ENCODE data around the gene FEM1A. TPM values are rescaled to one million over a fixed set of nuclear protein-coding genes. Genes with fewer than 3 reads are reported as not detected.
"Not testable (repeated sequence)": the region's sequence is repeated elsewhere in the genome, so short reads cannot be mapped to it uniquely, and the experiment has no call there.

FEM1A gene
- total RNA-seq, 1 experiment from 2014 or later: 8.8 TPM

DNA sequence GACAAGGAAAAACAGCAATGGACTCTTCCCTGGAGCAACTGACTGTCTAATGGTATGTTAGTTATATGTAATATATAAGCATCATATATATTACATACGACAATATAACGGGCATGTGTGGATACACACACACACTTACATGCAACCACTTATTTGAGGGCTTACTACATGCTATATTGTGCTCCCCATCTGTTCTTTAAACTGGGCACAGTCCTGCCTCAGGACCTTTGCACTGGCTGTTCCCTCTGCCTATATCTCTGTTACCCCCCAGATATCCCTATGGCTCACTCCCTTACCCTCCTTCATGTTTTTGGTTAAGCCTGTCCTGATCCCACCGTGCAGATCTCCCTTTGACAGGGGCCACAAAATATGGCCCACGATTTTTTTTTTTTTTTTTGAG lies 29.7 kb downstream of the FEM1A start:
- CTCF ChIA-PET: no interaction called here
- Mint-ChIP-seq H3K36me3 (ENCODE audit: insufficient read depth, unreplicated experiment) (peaks cover 22% of the 10 kb centered on the region), H3K4me1 (ENCODE audit: low read depth, unreplicated experiment) (no peaks in the 10 kb centered on the region), H3K4me3 (ENCODE audit: low read depth, unreplicated experiment) (no peak overlapping the region), H3K27ac (ENCODE audit: unreplicated experiment) (no peak overlapping the region), H3K9me3 (ENCODE audit: low read depth, unreplicated experiment) (no peaks in the 10 kb centered on the region), H3K27me3 (ENCODE audit: unreplicated experiment) (no peaks in the 10 kb centered on the region)
- intact Hi-C loops (cut with micrococcal nuclease; ENCODE audit: unreplicated experiment): no loop called here
- no peak for DNase-seq
- BruUV-seq (replicated peaks): no TSS peak
- TF ChIP-seq, protein P1, sequence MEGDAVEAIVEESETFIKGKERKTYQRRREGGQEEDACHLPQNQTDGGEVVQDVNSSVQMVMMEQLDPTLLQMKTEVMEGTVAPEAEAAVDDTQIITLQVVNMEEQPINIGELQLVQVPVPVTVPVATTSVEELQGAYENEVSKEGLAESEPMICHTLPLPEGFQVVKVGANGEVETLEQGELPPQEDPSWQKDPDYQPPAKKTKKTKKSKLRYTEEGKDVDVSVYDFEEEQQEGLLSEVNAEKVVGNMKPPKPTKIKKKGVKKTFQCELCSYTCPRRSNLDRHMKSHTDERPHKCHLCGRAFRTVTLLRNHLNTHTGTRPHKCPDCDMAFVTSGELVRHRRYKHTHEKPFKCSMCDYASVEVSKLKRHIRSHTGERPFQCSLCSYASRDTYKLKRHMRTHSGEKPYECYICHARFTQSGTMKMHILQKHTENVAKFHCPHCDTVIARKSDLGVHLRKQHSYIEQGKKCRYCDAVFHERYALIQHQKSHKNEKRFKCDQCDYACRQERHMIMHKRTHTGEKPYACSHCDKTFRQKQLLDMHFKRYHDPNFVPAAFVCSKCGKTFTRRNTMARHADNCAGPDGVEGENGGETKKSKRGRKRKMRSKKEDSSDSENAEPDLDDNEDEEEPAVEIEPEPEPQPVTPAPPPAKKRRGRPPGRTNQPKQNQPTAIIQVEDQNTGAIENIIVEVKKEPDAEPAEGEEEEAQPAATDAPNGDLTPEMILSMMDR (IDR thresholded peaks at IDR 0.05; ENCODE audit: unreplicated experiment): no peak

DNA sequence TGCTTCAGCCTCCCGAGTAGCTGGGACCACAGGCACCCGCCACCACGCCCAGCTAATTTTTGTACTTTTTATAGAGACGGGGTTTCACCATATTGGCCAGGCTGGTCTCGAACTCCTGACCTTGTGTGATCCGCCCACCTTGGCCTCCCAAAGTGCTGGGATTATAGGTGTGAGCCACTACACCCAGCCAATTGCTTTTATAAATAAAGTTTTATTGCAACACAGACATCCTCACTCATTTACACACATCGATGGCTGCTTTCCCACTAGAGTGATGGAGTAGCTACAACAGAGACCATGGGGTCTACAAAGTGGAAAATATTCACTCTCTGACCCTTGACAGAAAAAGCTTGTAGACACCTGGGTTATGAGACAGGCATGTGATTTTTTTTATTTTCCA lies 30.8 kb downstream of the FEM1A start:
- H3K9me3 Mint-ChIP-seq (ENCODE audit: low read depth, unreplicated experiment); H3K4me3 Mint-ChIP-seq (ENCODE audit: low read depth, unreplicated experiment); BruUV-seq (replicated peaks); DNase-seq; H3K27me3 Mint-ChIP-seq (ENCODE audit: unreplicated experiment); H3K27ac Mint-ChIP-seq (ENCODE audit: unreplicated experiment); intact Hi-C loops (cut with micrococcal nuclease; ENCODE audit: unreplicated experiment); H3K4me1 Mint-ChIP-seq (ENCODE audit: low read depth, unreplicated experiment); CTCF ChIA-PET: not testable (repeated sequence)
- peaks cover 12% of the 10 kb centered on the region for H3K36me3 Mint-ChIP-seq (ENCODE audit: insufficient read depth, unreplicated experiment)

DNA sequence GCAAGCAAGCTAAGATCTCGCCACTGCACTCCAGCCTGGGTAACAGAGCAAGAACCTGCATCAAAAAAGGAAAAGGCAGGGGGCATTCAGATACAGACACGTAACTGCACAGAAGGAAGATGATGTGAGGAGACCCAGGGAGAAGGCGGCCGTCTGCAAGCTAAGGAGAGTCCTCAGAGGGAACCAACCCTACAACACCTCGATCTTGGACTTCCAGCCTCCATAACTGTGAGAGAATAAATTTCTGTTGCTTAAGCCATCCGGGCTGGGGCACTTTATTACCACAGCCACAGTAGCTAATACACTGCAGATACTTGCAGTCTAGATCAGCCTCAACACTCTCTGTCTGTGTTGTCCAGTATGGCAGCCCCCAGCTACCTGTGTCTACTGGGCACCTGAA lies 32.0 kb downstream of the FEM1A start:
- intact Hi-C loops (cut with micrococcal nuclease; ENCODE audit: unreplicated experiment): no loop called here
- TF ChIP-seq, protein P1 (IDR thresholded peaks at IDR 0.05; ENCODE audit: unreplicated experiment): no peak
- H3K36me3 Mint-ChIP-seq (ENCODE audit: insufficient read depth, unreplicated experiment): peaks cover 15% of the 10 kb centered on the region
- DNase-seq: no peak
- no peaks in the 10 kb centered on the region for H3K27me3 Mint-ChIP-seq (ENCODE audit: unreplicated experiment)
- no TSS peak for BruUV-seq (replicated peaks)
- no peaks in the 10 kb centered on the region for H3K9me3 Mint-ChIP-seq (ENCODE audit: low read depth, unreplicated experiment)
- CTCF ChIA-PET: no interaction called here
- no peak overlapping the region for H3K27ac Mint-ChIP-seq (ENCODE audit: unreplicated experiment)
- H3K4me1 Mint-ChIP-seq (ENCODE audit: low read depth, unreplicated experiment): no peaks in the 10 kb centered on the region
- no peak overlapping the region for H3K4me3 Mint-ChIP-seq (ENCODE audit: low read depth, unreplicated experiment)

DNA sequence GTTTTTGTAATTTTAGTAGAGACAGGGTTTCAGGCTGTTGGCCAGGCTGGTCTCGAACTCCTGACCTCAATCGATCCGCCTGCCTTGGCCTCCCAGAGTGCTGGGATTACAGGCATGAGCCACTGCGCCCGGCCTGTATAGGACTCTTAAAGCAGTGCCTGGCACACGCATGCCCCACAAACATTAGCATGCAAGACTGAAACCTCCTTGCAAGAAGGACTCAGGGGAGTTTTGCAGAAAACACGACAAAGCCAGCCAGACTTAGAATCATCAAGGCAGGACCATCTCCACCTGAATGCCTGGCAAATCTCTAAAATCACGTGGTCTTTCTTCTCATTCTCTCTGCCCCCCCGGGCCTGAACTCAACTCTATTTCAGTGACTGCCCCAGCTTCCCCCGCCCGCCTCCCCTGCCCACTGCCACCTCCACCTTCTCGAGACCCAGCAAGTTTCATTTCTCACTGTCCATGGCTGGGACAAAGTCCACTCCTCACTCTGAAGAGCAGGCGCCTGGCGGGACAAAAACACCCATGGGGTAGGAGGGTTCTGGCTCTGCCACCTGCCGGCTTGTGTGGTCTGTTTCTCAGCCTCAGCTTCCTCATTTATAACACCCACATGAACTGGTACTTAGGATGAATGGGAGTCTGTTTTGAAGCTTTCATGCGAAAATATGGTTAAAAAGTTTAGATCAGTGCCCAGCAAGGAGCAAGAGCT lies 37.6 kb downstream of the FEM1A start:
- H3K27me3 Mint-ChIP-seq (ENCODE audit: unreplicated experiment): no peaks in the 10 kb centered on the region
- CTCF ChIA-PET: interaction anchor here (0.7 to 1.5 kb wide), 5 partner anchors 10 to 475 kb away, joined by 4 to 8 read pairs (median 6); no protein-coding TSS in a partner anchor
- H3K4me1 Mint-ChIP-seq (ENCODE audit: low read depth, unreplicated experiment): peaks cover 9% of the 10 kb centered on the region
- no peaks in the 10 kb centered on the region for H3K9me3 Mint-ChIP-seq (ENCODE audit: low read depth, unreplicated experiment)
- TF ChIP-seq, protein P1 (IDR thresholded peaks at IDR 0.05; ENCODE audit: unreplicated experiment): no peak
- peaks cover 30% of the 10 kb centered on the region for H3K36me3 Mint-ChIP-seq (ENCODE audit: insufficient read depth, unreplicated experiment)
- peak overlapping the region; percentile 31 for H3K4me3 Mint-ChIP-seq (ENCODE audit: low read depth, unreplicated experiment)
- H3K27ac Mint-ChIP-seq (ENCODE audit: unreplicated experiment): no peak overlapping the region
- intact Hi-C loops (cut with micrococcal nuclease; ENCODE audit: unreplicated experiment): no loop called here
- DNase-seq: peak; percentile 24
- BruUV-seq (replicated peaks): no TSS peak

DNA sequence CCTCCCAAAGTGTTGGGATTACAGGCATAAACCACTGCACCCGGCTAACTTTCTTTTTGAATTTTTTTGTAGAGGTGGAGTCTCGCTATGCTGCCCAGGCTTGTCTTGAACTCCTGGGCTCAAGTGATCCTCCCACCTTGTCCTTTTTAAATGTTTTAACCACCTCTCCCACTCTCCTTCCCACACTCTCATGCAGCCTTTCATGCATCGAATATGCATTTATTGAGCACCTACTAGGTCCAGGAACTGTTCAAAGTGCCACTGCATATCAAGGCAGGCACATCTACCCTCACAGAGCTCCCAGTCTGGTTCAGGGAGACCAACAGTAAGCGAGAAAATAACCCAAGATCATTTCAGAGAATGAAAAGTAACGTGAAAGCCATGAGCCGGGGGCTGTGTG lies 38.8 kb downstream of the FEM1A start:
- peaks cover 30% of the 10 kb centered on the region for H3K36me3 Mint-ChIP-seq (ENCODE audit: insufficient read depth, unreplicated experiment)
- TF ChIP-seq, protein P1 (IDR thresholded peaks at IDR 0.05; ENCODE audit: unreplicated experiment): no peak
- H3K27me3 Mint-ChIP-seq (ENCODE audit: unreplicated experiment): no peaks in the 10 kb centered on the region
- CTCF ChIA-PET: interaction anchor here (1.5 kb wide), 1 partner anchor 24 kb away, joined by 4 read pairs; no protein-coding TSS in a partner anchor
- no peak for DNase-seq
- H3K9me3 Mint-ChIP-seq (ENCODE audit: low read depth, unreplicated experiment): no peaks in the 10 kb centered on the region
- intact Hi-C loops (cut with micrococcal nuclease; ENCODE audit: unreplicated experiment): no loop called here
- H3K4me1 Mint-ChIP-seq (ENCODE audit: low read depth, unreplicated experiment): peaks cover 9% of the 10 kb centered on the region
- BruUV-seq (replicated peaks): no TSS peak
- H3K27ac Mint-ChIP-seq (ENCODE audit: unreplicated experiment): peak overlapping the region; percentile 85
- peak overlapping the region; percentile 80 for H3K4me3 Mint-ChIP-seq (ENCODE audit: low read depth, unreplicated experiment)
